Panc1 (cell line): ENCODE results near the gene ARHGAP6.

ENCODE experiments used
- CTCF ChIP-seq: fragments of 450-650 bp; IDR thresholded peaks from 2 replicates; pipeline ENCODE4 v1.5.1; 2017; ENCODE audit warnings: mild to moderate bottlenecking
- POLR2AphosphoS5 ChIP-seq: IDR thresholded peaks from 2 replicates; pipeline ENCODE4 v1.6.1; 2012; ENCODE audit warnings: mild to moderate bottlenecking, low read depth, low read length, moderate library complexity
- SIN3A ChIP-seq: IDR thresholded peaks from 2 replicates; pipeline ENCODE4 v1.6.1; 2012; ENCODE audit warnings: low read depth, mild to moderate bottlenecking, low read length, moderate library complexity, borderline replicate concordance; ENCODE audit not compliant: insufficient read depth
- TCF7L2 ChIP-seq: IDR thresholded peaks from 2 replicates; pipeline ENCODE4 v1.6.1; 2011; ENCODE audit warnings: mild to moderate bottlenecking, low read depth, low read length, inconsistent platforms
- TF ChIP-seq, protein P1 (sequence below), 2 experiments: IDR thresholded peaks; 2 replicates each; pipeline ENCODE4 v1.6.1; 2011 to 2012; ENCODE audit warnings: low read depth in 2 of 2, control low read depth in 1 of 2, low read length in 1 of 2, mild to moderate bottlenecking in 1 of 2, moderate library complexity in 1 of 2; ENCODE audit not compliant: insufficient read depth in 1 of 2

DNA sequence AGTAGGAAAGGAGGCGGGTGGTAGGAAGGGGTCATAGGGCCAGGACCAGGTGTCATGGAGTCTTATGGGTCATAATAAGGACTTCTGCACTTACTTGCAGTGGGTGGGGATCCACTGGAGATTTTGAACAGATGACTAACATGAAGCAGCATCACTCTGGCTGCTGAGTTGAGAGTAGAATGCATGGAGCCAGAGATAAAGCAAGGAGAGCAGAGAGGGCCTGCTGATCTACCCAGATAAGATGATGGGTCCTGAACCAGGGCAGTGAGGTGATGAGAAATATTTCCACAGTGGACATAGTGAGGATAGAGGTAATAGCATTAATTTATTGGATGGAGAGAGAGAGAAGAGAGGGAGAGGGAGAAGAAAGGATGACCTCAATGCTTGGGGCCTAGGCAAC is 506.6 kb downstream of the ARHGAP6 start:
- TF ChIP-seq CTCF (no peak), POLR2AphosphoS5 (no peak), TCF7L2 (no peak), SIN3A (no peak)
- TF ChIP-seq, protein P1, sequence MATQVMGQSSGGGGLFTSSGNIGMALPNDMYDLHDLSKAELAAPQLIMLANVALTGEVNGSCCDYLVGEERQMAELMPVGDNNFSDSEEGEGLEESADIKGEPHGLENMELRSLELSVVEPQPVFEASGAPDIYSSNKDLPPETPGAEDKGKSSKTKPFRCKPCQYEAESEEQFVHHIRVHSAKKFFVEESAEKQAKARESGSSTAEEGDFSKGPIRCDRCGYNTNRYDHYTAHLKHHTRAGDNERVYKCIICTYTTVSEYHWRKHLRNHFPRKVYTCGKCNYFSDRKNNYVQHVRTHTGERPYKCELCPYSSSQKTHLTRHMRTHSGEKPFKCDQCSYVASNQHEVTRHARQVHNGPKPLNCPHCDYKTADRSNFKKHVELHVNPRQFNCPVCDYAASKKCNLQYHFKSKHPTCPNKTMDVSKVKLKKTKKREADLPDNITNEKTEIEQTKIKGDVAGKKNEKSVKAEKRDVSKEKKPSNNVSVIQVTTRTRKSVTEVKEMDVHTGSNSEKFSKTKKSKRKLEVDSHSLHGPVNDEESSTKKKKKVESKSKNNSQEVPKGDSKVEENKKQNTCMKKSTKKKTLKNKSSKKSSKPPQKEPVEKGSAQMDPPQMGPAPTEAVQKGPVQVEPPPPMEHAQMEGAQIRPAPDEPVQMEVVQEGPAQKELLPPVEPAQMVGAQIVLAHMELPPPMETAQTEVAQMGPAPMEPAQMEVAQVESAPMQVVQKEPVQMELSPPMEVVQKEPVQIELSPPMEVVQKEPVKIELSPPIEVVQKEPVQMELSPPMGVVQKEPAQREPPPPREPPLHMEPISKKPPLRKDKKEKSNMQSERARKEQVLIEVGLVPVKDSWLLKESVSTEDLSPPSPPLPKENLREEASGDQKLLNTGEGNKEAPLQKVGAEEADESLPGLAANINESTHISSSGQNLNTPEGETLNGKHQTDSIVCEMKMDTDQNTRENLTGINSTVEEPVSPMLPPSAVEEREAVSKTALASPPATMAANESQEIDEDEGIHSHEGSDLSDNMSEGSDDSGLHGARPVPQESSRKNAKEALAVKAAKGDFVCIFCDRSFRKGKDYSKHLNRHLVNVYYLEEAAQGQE (IDR thresholded peaks at IDR 0.05; ENCODE audit: insufficient read depth in 1 of 2, low read depth in 2 of 2, low read length in 1 of 2): no peak
